ENCODE measurements around the gene CYP8B1.
"Not testable (repeated sequence)": the region's sequence is repeated elsewhere in the genome, so short reads cannot be mapped to it uniquely, and the experiment has no call there.

Gene CYP8B1

GRCh38 chr3:42884324-42884723, 8.6 kb upstream of the CYP8B1 start:
- no peak for DNase-seq

- not testable (repeated sequence) for DNase-seq
Measured at GRCh38 chr3:42883251-42883930, 7.7 kb upstream of the CYP8B1 start.

GRCh38 chr3:42880601-42881451, 5.1 kb upstream of the CYP8B1 start:
- DNase-seq, result peak; percentile 53 to 56

GRCh38 chr3:42880183-42880582, 4.5 kb upstream of the CYP8B1 start:
- no peak for DNase-seq

GRCh38 chr3:42877881-42878280, 2.2 kb upstream of the CYP8B1 start:
- no peak for DNase-seq

- DNase-seq, result no peak
Measured at GRCh38 chr3:42876940-42877720, 1.5 kb upstream of the CYP8B1 start.

- no peak for DNase-seq
Measured at GRCh38 chr3:42876401-42876800, 722 bp upstream of the CYP8B1 start.

- no peak for DNase-seq
Measured at GRCh38 chr3:42874749-42875148, 930 bp downstream of the CYP8B1 start.

- no peak for DNase-seq
Measured at GRCh38 chr3:42873221-42873982, 2.3 kb downstream of the CYP8B1 start.

GRCh38 chr3:42872718-42873117, 3.0 kb downstream of the CYP8B1 start:
- no peak for DNase-seq

- DNase-seq, result no peak
Measured at GRCh38 chr3:42871592-42872196, 4.0 kb downstream of the CYP8B1 start.

- DNase-seq, result no peak
Measured at GRCh38 chr3:42868841-42869240, 6.8 kb downstream of the CYP8B1 start.

- no peak for DNase-seq
Measured at GRCh38 chr3:42867138-42867537, 8.5 kb downstream of the CYP8B1 start.

- no peak for DNase-seq
Measured at GRCh38 chr3:42865256-42865655, 10.4 kb downstream of the CYP8B1 start.

- DNase-seq, result no peak
Measured at GRCh38 chr3:42864321-42864950, 11.2 kb downstream of the CYP8B1 start.

GRCh38 chr3:42856544-42856943, 19.1 kb downstream of the CYP8B1 start:
- DNase-seq, result no peak

- no peak for DNase-seq
Measured at GRCh38 chr3:42855547-42856380, 19.9 kb downstream of the CYP8B1 start.

- DNase-seq, result no peak
Measured at GRCh38 chr3:42855219-42855546, 20.5 kb downstream of the CYP8B1 start.

GRCh38 chr3:42853739-42854302, 21.9 kb downstream of the CYP8B1 start:
- no peak for DNase-seq

- DNase-seq, result no peak
Measured at GRCh38 chr3:42853056-42853455, 22.6 kb downstream of the CYP8B1 start.

- no peak for DNase-seq
Measured at GRCh38 chr3:42852441-42852840, 23.2 kb downstream of the CYP8B1 start.
